ENCODE data around the gene SMYD3.
A peak's percentile ranks its signal among the peaks of the same experiment; 100 is the strongest.
"Not testable (repeated sequence)": the region's sequence is repeated elsewhere in the genome, so short reads cannot be mapped to it uniquely, and the experiment has no call there.

SMYD3 gene

GRCh38 chr1:245809361-245809760, 697.7 kb downstream of the SMYD3 start:
- DNase-seq, result no peak

DNA sequence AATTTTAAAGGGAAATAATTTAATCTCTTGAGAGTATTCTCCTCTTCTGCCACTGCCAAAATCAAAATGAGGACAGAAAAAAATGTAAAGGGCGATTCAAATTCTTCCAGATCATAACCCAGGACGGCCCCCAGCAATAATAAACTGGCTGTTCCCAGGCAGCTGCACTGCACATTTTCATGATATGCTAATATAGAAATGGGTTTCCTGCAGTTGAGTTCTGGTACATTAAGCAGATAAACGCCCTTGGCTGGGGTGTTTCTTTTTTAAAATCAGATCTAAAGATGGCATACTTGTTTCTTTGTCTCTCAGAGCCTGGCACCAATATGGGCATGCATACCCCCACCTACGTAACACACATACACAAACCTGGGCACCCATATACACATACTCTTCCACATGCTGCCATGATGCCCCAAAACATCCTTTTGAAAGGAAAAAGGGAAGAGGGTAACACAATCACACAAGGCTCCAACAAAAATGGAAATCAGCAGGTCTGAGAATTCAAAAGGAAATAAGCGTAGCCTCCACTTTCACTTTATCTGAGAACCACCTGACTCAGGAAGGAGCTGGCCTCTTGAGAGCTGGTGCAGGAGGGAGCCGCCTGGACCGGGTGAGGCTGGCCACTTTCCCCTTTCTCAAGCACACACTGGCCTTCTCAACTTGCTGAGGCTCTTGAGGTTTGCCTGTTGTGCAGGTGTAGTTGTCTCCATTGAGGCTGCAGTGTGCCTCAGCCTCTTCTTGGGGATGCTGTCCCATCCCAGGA, 698.9 kb downstream of the SMYD3 start:
- DNase-seq, result no peak

DNA sequence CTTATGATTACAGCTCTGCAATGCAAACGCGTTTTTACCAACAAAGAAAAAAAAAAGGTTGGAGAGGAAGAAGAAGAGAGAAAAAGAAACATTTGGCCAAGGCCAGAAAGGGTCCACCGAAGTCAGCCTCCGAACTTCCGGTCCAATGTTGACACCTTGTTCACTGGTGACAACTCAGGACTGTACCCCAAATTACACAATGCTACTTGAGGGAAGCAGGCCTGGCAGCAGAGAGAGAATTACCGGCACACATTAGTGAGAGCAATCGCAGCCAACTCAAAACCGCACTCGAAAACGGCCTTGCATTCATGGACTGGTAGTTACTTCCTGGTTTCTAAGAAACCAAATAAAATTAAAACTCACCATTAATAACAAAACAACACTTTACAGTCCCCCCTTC, 699.8 kb downstream of the SMYD3 start:
- DNase-seq, result no peak

DNA sequence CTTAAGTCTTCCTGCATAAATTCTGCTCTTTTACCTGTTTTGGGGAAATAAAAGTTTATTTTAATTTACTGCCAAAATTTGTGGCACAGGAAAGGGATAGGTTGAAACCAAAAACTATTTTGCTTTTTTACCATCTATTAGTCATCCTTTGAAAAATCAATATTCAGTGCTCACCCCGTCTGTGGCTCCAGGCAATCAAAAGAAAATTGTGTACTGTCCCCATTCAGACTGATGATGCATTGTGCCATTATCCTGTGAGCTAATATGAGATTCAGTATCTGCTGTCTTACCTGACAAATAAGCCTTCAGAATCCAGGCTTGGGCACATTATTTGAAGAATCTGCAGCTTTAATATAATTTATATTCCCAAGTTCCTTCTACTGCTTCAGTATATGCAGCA, 701.5 kb downstream of the SMYD3 start:
- DNase-seq, result no peak

DNA sequence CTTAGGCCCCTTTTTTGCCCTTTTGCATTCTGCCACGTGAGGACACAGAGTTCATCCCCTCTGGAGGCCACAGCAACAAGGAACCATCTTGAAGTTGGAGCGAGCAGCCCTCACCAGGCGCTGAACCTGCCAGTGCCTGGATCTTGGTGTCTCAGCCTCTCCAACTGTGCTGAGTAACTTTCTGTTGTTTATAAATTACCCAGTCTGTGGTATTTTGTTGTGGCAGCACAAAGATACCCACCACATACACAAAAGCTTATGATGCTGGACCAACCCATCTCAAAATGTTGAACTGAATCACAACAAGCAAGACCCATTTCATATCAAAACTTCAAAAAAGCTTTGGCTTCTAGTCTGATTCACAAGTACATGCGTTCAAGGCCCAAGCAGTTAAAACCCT, 702.4 kb downstream of the SMYD3 start:
- no peak for DNase-seq

GRCh38 chr1:245803666-245804037, 703.4 kb downstream of the SMYD3 start:
- no peak for DNase-seq

DNA sequence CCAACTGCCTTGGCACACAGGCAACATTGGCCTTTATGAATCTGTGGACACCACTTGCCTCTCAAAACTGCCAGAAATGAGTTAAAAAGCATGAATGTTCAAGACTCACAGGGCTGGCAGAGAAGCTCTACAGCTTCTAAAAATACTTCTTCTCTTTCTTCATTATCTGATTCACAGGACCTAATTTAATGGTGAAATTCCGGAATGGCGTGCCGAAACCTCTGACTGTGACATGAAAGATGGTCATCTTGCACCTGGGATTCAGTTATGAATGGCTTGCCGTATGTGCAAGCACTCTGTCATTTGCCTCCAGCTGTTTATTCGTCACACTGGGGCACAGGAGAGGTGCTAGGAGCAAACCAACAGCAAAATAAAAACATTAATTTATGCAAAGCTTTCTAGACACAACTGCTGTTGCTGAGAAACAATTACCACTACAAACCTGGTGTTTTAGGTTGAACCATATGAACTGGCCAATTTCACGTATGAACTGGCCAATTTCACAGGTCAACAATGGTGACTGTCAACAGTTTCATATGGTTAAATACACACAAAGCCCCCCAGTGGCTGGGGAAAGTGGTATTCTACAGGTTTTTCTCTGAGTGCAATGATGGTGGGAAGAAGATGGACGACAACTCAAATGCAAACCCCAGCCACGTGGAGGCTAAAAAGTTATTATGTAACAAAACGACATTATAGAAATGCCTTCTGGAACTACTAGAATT, 704.0 kb downstream of the SMYD3 start:
- no peak for DNase-seq

- no peak for DNase-seq
Measured at GRCh38 chr1:245800901-245801605, 706.0 kb downstream of the SMYD3 start.

DNA sequence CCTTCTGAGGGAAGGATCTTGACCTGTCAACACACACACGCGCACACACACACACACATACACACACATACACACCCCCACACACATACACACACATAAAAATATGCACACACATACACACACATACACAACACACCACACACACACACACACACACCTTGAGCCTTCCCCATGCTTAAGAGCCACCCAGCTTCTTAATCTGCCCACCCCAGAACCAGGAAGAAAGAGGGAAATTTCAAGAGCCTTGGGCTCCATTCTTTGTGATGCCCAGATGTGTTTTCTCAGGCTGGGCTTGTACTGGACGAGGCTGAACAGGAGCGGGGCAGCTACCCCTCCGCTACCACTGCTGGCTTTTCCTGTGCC, 708.7 kb downstream of the SMYD3 start:
- DNase-seq, result no peak

DNA sequence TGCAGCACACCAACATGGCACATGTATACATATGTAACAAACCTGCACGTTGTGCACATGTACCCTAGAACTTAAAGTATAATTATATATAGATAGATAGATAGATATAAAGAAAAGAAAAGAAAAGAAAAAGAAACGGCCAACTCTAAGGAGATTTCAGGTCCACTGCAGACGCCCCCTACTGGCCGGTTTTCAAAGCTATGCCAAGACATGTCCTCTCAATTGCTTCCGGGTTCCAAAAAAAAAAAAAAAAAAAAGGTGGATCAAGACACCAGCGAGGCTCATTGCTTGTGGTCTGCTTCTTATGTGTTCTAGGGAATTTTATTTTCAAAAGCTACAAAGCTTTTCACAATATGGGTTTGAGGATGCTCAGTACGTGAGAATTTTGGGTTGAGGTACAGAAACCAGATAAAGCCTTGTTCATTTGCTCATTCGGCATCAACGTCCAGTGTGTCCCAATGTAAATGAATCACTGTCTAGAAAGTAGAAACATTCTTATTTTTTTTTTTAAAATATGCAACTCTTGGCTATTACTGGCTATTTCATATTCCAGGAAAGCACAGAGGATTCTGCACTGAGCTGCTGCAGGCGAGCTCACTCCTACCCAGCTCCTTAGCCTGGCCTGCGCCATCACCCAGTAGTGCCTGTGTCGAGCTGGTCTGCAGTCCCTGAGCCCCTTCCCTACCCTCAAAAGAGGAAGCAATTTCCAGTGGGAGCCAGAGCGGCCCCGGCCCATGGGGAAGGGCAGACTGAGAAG, 709.3 kb downstream of the SMYD3 start:
- no peak for DNase-seq

- no peak for DNase-seq
Measured at GRCh38 chr1:245791410-245792312, 715.4 kb downstream of the SMYD3 start.

DNA sequence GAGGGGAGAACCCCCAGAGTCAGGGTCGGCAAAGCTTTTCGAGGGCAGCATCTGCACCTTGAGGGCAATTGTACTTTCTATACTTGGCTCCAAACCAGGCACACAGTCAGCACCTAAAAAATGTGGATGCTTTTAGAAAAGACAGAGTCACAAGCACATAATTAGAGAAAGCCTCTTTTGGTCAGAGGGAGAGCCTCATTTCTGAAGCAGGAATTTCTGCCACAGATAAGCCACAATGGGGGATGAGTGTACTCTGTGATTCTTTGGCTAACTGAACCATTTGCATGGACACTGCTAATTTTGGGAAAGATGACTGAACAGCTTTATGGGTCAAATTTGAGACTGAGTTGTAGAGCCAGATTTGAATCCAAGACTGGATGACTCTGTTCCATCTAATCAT, 716.6 kb downstream of the SMYD3 start:
- no peak for DNase-seq

- DNase-seq, result no peak
Measured at GRCh38 chr1:245788886-245789285, 718.2 kb downstream of the SMYD3 start.

DNA sequence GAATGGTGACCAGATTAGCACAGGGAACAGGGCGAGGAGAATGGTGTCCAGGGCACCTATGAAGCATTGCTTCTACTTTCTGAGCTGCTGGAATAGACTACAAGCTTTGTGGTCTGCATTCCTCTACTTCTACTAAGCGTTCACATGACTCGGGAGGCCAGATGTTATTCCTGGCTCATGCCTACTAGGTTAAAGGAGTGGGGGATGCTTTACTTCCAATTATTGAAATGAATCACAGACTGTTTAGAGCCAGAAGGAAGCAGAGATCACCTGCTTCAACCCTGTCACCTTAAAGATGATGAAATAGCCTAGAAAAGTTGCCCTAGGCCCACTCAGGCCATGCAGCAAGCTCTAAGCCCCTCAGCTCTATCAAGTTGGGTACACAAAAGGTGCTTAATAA, 718.8 kb downstream of the SMYD3 start:
- peak; percentile 39 for DNase-seq

DNA sequence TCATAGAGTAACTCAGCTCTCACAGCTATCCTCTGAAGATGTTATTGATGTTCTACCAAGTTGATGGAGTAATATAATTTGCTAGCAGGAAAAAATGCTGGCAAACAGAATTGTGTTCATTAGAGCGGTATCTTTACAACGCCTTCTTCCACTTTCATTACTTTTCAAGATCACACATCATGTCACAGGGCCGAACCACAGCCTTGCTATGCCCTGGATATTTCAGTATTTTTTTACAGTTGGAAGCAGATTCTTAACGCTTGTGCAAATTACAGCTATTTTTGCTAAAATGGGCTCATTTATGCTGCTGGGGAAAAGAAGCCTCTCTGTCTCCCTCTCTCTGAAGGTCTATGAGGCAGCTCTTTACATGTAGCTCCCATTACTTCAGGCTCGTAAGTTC, 720.1 kb downstream of the SMYD3 start:
- DNase-seq, result no peak

GRCh38 chr1:245779797-245780755, 727.0 kb downstream of the SMYD3 start:
- DNase-seq, result no peak

- no peak for DNase-seq
Measured at GRCh38 chr1:245777752-245778151, 729.3 kb downstream of the SMYD3 start.

DNA sequence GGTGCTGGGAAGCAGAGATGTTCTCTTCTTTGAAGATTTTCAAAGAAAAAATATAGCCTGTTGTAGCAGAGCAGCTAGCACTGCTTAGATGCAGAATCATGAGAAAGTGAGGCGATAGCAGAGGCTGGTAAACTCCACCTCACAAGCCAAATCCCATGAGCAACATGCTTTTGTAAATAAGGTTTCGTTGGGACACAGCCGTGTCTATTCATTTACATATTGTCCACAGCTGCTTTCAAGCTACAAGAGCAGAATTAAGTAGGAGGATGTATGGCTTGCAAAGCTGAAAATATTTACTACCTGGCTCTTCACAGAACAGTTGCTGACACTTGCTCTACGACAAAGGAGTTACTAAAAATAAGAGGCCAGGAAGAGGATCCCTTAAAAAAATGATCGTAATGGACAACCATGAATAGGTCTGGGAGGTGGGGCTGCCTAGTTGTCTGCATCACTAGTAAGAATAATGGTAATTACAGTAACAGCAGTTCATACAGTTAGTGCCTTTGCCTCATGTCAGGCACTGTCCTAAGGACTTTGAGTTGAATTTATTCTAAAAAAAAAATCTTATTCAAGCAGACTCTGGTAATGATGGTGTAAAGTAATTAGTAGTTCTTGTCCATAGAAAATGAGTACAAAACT, 730.3 kb downstream of the SMYD3 start:
- DNase-seq, result no peak

- no peak for DNase-seq
Measured at GRCh38 chr1:245776139-245776538, 730.9 kb downstream of the SMYD3 start.

GRCh38 chr1:245774931-245775330, 732.1 kb downstream of the SMYD3 start:
- DNase-seq, result not testable (repeated sequence)

Data from T1000 (cell line).